ENCODE measurements around the gene MYRIP.

DNA sequence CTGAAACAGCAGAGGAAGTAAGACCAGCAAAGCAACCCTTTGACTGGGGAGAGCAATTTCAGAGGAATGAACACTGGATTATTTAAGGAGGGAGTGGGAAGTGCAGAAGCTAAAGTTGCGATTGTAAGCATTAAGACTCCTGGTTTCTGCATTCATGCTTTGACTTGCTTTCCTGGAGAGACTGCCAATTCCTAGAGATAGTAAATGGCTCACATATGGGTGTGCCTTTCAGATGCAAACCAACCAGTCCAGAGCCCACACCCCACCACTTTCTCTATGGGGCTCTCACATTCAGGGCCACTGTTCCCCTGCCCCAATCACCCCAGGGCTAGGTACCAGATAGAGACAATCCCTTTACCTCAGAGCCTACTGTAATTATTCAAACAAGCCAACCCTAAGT is 299.2 kb downstream of the MYRIP start:
- TF ChIP-seq POLR2A (IDR thresholded peaks at IDR 0.05), result no peak
- no peak for TF ChIP-seq CTCF (IDR thresholded peaks at IDR 0.05)

Data from uterus (tissue), 2 donors.